Mesenchymal stem cell (in vitro differentiated cells and primary cell): ENCODE results near the gene BAHD1.

Source experiments
- DNase-seq: peaks from one replicate; pipeline ENCODE4 v3.0.0-alpha.2; 2013
- H2AFZ ChIP-seq: one replicate; pipeline ENCODE4 v1.6.1; 2013; ENCODE audit warnings: low read depth, mild to moderate bottlenecking, control low read depth, inconsistent platforms, low read length, moderate library complexity
- H2AK5ac ChIP-seq: 2 replicates; pipeline ENCODE4 v1.6.1; 2013; ENCODE audit warnings: low read length, moderate library complexity, mild to moderate bottlenecking, inconsistent platforms; ENCODE audit not compliant: severe bottlenecking
- H2BK120ac ChIP-seq: one replicate; pipeline ENCODE4 v1.6.1; 2013; ENCODE audit warnings: low read depth, mild to moderate bottlenecking, inconsistent platforms, low read length, moderate library complexity
- H2BK12ac ChIP-seq, 2 experiments: one replicate each; pipeline ENCODE4 v1.6.1; 2013; ENCODE audit warnings: inconsistent platforms in 2 of 2, low read length in 2 of 2, mild to moderate bottlenecking in 2 of 2, moderate library complexity in 2 of 2, control low read depth in 1 of 2
- H2BK15ac ChIP-seq: one replicate; pipeline ENCODE4 v1.6.1; 2013; ENCODE audit warnings: mild to moderate bottlenecking, low read depth, inconsistent platforms; ENCODE audit not compliant: poor library complexity, severe bottlenecking
- H2BK5ac ChIP-seq: 2 replicates; pipeline ENCODE4 v1.6.1; 2013; ENCODE audit warnings: low read depth, mild to moderate bottlenecking, low read length, control low read depth, inconsistent platforms; ENCODE audit not compliant: poor library complexity, severe bottlenecking
- H3K14ac ChIP-seq, 2 experiments: one replicate each; pipeline ENCODE4 v1.6.1; 2013; ENCODE audit warnings: inconsistent platforms in 2 of 2, low read length in 2 of 2, control low read depth in 1 of 2, mild to moderate bottlenecking in 1 of 2, moderate library complexity in 1 of 2
- H3K18ac ChIP-seq, 2 experiments: one replicate each; pipeline ENCODE4 v1.6.1; 2013; ENCODE audit warnings: inconsistent platforms in 2 of 2, low read length in 2 of 2, control low read depth in 1 of 2, low read depth in 1 of 2, mild to moderate bottlenecking in 1 of 2
- H3K23ac ChIP-seq, 2 experiments: one replicate each; pipeline ENCODE4 v1.6.1; 2013; ENCODE audit warnings: inconsistent platforms in 2 of 2, low read length in 2 of 2, mild to moderate bottlenecking in 2 of 2, moderate library complexity in 2 of 2, control low read depth in 1 of 2
- H3K27ac ChIP-seq: 2 replicates; pipeline ENCODE4 v1.5.1; 2013; ENCODE audit warnings: mild to moderate bottlenecking, moderate library complexity, low read length, control low read depth, inconsistent platforms; ENCODE audit not compliant: poor library complexity, severe bottlenecking
- H3K27me3 ChIP-seq, 2 experiments: 2 replicates each; pipeline versions ENCODE4 v1.6.1 to v1.7.0; 2013; ENCODE audit warnings: low read length in 2 of 2, mild to moderate bottlenecking in 2 of 2, moderate library complexity in 2 of 2, control low read depth in 1 of 2, inconsistent platforms in 1 of 2; ENCODE audit not compliant: control insufficient read depth in 1 of 2, insufficient read depth in 1 of 2
- H3K36me3 ChIP-seq, 2 experiments: 2 replicates each; pipeline versions ENCODE4 v1.6.1 to v1.7.0; 2013; ENCODE audit warnings: low read length in 2 of 2, control low read depth in 1 of 2, inconsistent platforms in 1 of 2, low read depth in 1 of 2, mild to moderate bottlenecking in 1 of 2; ENCODE audit not compliant: insufficient read depth in 2 of 2, control insufficient read depth in 1 of 2
- H3K4ac ChIP-seq, 2 experiments: one replicate each; pipeline ENCODE4 v1.6.1; 2013; ENCODE audit warnings: inconsistent platforms in 2 of 2, low read length in 2 of 2, mild to moderate bottlenecking in 2 of 2, moderate library complexity in 2 of 2, control low read depth in 1 of 2, low read depth in 1 of 2
- H3K4me1 ChIP-seq: 2 replicates; pipeline ENCODE4 v1.6.1; 2013; ENCODE audit warnings: low read depth, low read length, control low read depth; ENCODE audit not compliant: control insufficient read depth, insufficient read depth
- H3K4me2 ChIP-seq: 2 replicates; pipeline ENCODE4 v1.6.1; 2013; ENCODE audit warnings: low read length, mild to moderate bottlenecking, inconsistent platforms; ENCODE audit not compliant: poor library complexity, severe bottlenecking
- H3K4me3 ChIP-seq, 2 experiments: 2 replicates each; pipeline versions ENCODE4 v1.5.1 to v1.7.0; 2013; ENCODE audit warnings: low read length in 2 of 2, mild to moderate bottlenecking in 2 of 2, control low read depth in 1 of 2, low read depth in 1 of 2; ENCODE audit not compliant: insufficient read depth in 1 of 2
- H3K79me1 ChIP-seq: replicated peaks from 2 replicates; pipeline ENCODE4 v1.6.1; 2013; ENCODE audit warnings: mild to moderate bottlenecking, control low read depth, low read length, inconsistent platforms; ENCODE audit not compliant: poor library complexity, severe bottlenecking
- H3K9ac ChIP-seq: 2 replicates; pipeline ENCODE4 v1.7.0; 2013; ENCODE audit warnings: mild to moderate bottlenecking, low read length, moderate library complexity
- H3K9me3 ChIP-seq: 2 replicates; pipeline ENCODE4 v1.7.0; 2013; ENCODE audit warnings: mild to moderate bottlenecking, low read length; ENCODE audit not compliant: control insufficient read depth
- H4K8ac ChIP-seq: one replicate; pipeline ENCODE4 v1.6.1; 2013; ENCODE audit warnings: inconsistent platforms, mild to moderate bottlenecking, low read length, moderate library complexity
- H4K91ac ChIP-seq: one replicate; pipeline ENCODE4 v1.6.1; 2013; ENCODE audit warnings: mild to moderate bottlenecking, low read length, inconsistent platforms
- WGBS: methylation state at CpG from one replicate; pipeline ENCODE4 v1.1.7; 2013; ENCODE audit warnings: mixed read lengths; 5-methylcytosine and 5-hydroxymethylcytosine counted together

The BAHD1 gene

DNA sequence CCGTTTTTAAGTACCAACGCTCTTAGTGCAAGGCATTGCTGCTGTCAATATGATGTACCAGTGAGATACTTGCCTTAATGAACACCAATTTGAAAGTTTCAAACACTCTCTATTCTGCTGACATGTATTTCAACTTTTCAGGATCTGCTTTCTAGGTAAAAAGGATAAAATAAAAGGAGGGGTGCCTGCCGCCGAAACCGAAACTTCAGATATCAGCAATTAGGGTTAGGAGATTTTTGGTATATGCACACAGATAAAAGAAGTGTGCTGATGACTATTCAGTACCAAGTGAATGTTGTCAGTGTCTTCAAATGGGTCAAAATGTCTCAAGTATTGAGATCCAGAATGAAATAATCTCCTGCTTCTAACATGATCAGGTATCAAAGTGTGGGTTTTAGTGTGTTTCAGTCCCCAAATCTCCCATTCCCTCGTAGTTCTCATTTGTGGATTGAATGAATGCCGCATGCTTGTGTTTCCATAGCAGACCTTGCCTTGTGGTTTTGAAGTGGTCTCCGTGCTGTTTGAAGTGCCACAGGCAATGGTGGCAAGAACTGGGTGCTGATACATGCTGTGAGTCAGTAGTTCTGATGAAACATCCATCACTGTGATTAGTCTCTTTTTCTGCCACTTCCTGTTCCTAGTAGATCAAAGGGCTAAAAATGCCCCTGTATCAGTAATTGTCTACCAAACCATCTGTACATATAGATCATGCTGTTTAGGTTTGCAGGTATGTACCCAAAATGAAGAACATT is 52.5 kb downstream of the BAHD1 start:
- no peaks in the 10 kb centered on the region for H3K36me3 ChIP-seq
- no peak overlapping the region for H3K9ac ChIP-seq
- H2BK15ac ChIP-seq, result no peak overlapping the region
- H3K4me1 ChIP-seq, result no peaks in the 10 kb centered on the region
- DNase-seq, result peak; percentile 19
- H3K27me3 ChIP-seq, result peaks cover 10 to 27% of the 10 kb centered on the region in 2 experiments
- no peak overlapping the region for H3K4ac ChIP-seq
- H3K23ac ChIP-seq, result no peak overlapping the region
- 89% methylated on average over 8 of the region's 8 CpGs for WGBS
- H3K18ac ChIP-seq, result no peak overlapping the region
- no peak overlapping the region for H3K4me2 ChIP-seq
- H2BK12ac ChIP-seq, result no peak overlapping the region
- no peak overlapping the region for H3K4me3 ChIP-seq
- H3K79me1 ChIP-seq, result no peaks in the 10 kb centered on the region
- no peak overlapping the region for H3K14ac ChIP-seq
- no peak overlapping the region for H3K27ac ChIP-seq
- no peak overlapping the region for H2AFZ ChIP-seq
- H4K8ac ChIP-seq, result no peak overlapping the region
- H2AK5ac ChIP-seq, result no peak overlapping the region
- no peaks in the 10 kb centered on the region for H3K9me3 ChIP-seq
- no peak overlapping the region for H2BK5ac ChIP-seq
- no peak overlapping the region for H2BK120ac ChIP-seq
- H4K91ac ChIP-seq, result no peak overlapping the region

DNA sequence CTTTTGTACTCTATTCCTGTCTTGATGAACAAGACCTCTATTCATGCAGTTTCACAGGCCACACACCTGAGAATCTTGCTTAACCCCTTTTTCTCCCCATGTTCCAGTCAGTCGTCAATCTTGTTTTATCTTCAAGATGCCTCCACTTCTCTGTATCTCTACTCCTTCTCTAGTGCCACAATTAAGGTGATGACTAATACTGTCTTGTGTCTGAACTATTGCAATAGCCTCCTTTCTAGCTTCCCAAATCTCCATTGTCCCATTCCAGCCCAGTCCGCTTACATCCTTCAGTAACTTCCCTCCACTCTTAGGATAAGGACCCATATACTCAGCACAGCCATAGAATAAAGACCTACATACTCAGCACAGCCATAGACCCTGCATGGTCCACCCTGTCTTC is 54.8 kb downstream of the BAHD1 start:
- Histone ChIP-seq H3K79me1 (no peaks in the 10 kb centered on the region), H3K18ac (no peak overlapping the region), H3K36me3 (no peaks in the 10 kb centered on the region), H3K9ac (no peak overlapping the region), H2BK120ac (no peak overlapping the region), H3K14ac (no peak overlapping the region), H4K91ac (no peak overlapping the region), H2BK5ac (no peak overlapping the region), H3K27me3 (peaks cover 14 to 33% of the 10 kb centered on the region in 2 experiments), H2AFZ (no peak overlapping the region), H4K8ac (no peak overlapping the region), H2BK12ac (no peak overlapping the region), H2BK15ac (no peak overlapping the region), H3K4me3 (no peak overlapping the region), H3K9me3 (no peaks in the 10 kb centered on the region), H3K4me1 (peaks cover 1% of the 10 kb centered on the region), H2AK5ac (no peak overlapping the region), H3K4me2 (no peak overlapping the region), H3K27ac (no peak overlapping the region), H3K23ac (no peak overlapping the region), H3K4ac (no peak overlapping the region)
- DNase-seq, result no peak
- WGBS, result 94% methylated on average over 2 of the region's 2 CpGs

DNA sequence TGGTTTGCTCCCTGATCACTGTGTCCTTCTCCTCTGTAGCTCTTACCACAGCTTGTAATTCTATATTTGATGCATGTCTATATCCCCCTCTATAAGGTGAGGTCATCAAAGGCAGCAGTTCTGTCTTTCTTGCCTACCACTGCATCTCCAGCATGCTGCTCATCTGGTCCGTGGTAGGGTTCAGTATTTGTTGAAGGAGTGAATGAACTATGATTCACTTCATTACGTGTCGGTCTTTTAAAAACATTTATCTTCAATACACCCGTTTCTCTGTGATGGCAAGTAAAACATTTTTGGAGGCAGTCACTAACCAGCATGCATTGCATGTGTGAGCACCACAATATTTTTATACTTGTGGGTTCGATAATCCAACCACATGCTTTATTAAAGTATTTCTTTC is 57.7 kb downstream of the BAHD1 start:
- Histone ChIP-seq H3K9me3 (no peaks in the 10 kb centered on the region), H3K9ac (no peak overlapping the region), H2AK5ac (no peak overlapping the region), H3K36me3 (no peaks in the 10 kb centered on the region), H3K27me3 (peaks cover 14 to 36% of the 10 kb centered on the region in 2 experiments), H3K18ac (no peak overlapping the region), H2BK12ac (no peak overlapping the region), H3K4me3 (no peak overlapping the region), H3K79me1 (no peaks in the 10 kb centered on the region), H2BK15ac (no peak overlapping the region), H2AFZ (no peak overlapping the region), H3K27ac (no peak overlapping the region), H4K91ac (no peak overlapping the region), H2BK120ac (no peak overlapping the region), H3K4ac (no peak overlapping the region), H3K4me1 (peaks cover 1% of the 10 kb centered on the region), H3K23ac (no peak overlapping the region), H3K14ac (no peak overlapping the region), H3K4me2 (no peak overlapping the region), H4K8ac (no peak overlapping the region), H2BK5ac (no peak overlapping the region)
- DNase-seq, result no peak
- 79% methylated on average over 3 of the region's 5 CpGs for WGBS

DNA sequence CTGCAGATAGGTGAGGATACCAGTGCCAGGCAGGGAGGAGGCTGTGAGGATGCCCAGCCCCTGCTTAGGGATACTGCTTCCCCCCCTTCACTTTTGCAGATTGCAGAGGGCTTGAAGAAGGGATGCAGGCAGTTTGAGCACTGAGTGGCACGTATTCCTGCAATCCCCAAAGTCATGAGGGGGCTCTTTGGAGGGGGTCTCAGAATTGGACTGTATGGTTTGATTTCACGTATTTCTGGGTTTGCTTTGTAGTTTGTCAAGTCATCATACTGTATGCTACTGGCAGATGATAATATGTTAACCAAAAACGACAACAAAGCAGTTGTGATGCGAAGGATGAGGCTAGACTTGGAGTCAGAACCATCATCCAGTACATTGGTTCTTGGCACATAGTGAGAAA is 58.1 kb downstream of the BAHD1 start:
- Histone ChIP-seq H3K4me2 (no peak overlapping the region), H3K9ac (no peak overlapping the region), H3K23ac (no peak overlapping the region), H3K79me1 (no peaks in the 10 kb centered on the region), H3K9me3 (no peaks in the 10 kb centered on the region), H3K14ac (no peak overlapping the region), H4K8ac (no peak overlapping the region), H4K91ac (no peak overlapping the region), H3K27ac (no peak overlapping the region), H2AK5ac (no peak overlapping the region), H2BK12ac (no peak overlapping the region), H2BK5ac (no peak overlapping the region), H2BK120ac (no peak overlapping the region), H3K36me3 (no peaks in the 10 kb centered on the region), H3K4ac (no peak overlapping the region), H3K27me3 (peaks cover 14 to 33% of the 10 kb centered on the region in 2 experiments), H3K4me1 (peaks cover 1% of the 10 kb centered on the region), H3K18ac (no peak overlapping the region), H2AFZ (no peak overlapping the region), H2BK15ac (no peak overlapping the region), H3K4me3 (no peak overlapping the region)
- DNase-seq, result no peak
- 75% methylated on average over 4 of the region's 4 CpGs for whole genome bisulfite sequencing
